ENCODE results near the gene HTT.
"Not testable (repeated sequence)": the region's sequence is repeated elsewhere in the genome, so short reads cannot be mapped to it uniquely, and the experiment has no call there.

The HTT gene

GRCh38 chr4:3082925-3083515 is 8.5 kb downstream of the HTT start:
- no peak for DNase-seq (ENCODE audit: low read depth)

GRCh38 chr4:3083732-3084131 is 9.3 kb downstream of the HTT start:
- DNase-seq (ENCODE audit: low read depth), result no peak

- DNase-seq (ENCODE audit: low read depth), result no peak
Measured at GRCh38 chr4:3085948-3086670, 11.6 kb downstream of the HTT start.

- no peak for DNase-seq (ENCODE audit: low read depth)
Measured at GRCh38 chr4:3087115-3087797, 12.8 kb downstream of the HTT start.

GRCh38 chr4:3091464-3091863 is 17.0 kb downstream of the HTT start:
- no peak for DNase-seq (ENCODE audit: low read depth)

GRCh38 chr4:3094701-3095100 is 20.2 kb downstream of the HTT start:
- not testable (repeated sequence) for DNase-seq (ENCODE audit: low read depth)

- no peak for DNase-seq (ENCODE audit: low read depth)
Measured at GRCh38 chr4:3096202-3096601, 21.7 kb downstream of the HTT start.

- DNase-seq (ENCODE audit: low read depth), result no peak
Measured at GRCh38 chr4:3098346-3098745, 23.9 kb downstream of the HTT start.

GRCh38 chr4:3106339-3107186 is 32.1 kb downstream of the HTT start:
- DNase-seq (ENCODE audit: low read depth), result peak; percentile 91

- no peak for DNase-seq (ENCODE audit: low read depth)
Measured at GRCh38 chr4:3107271-3107670, 32.8 kb downstream of the HTT start.

- DNase-seq (ENCODE audit: low read depth), result no peak
Measured at GRCh38 chr4:3107691-3108121, 33.2 kb downstream of the HTT start.

- DNase-seq (ENCODE audit: low read depth), result peak; percentile 25
Measured at GRCh38 chr4:3108211-3108610, 33.7 kb downstream of the HTT start.

- DNase-seq (ENCODE audit: low read depth), result peak; percentile 92
Measured at GRCh38 chr4:3111461-3111860, 37.0 kb downstream of the HTT start.

GRCh38 chr4:3112201-3112600 is 37.7 kb downstream of the HTT start:
- no peak for DNase-seq (ENCODE audit: low read depth)

- peak; percentile 45 for DNase-seq (ENCODE audit: low read depth)
Measured at GRCh38 chr4:3112609-3113469, 38.4 kb downstream of the HTT start.

GRCh38 chr4:3114377-3114776 is 39.9 kb downstream of the HTT start:
- DNase-seq (ENCODE audit: low read depth), result peak; percentile 23

- DNase-seq (ENCODE audit: low read depth), result peak; percentile 43
Measured at GRCh38 chr4:3115637-3116270, 41.3 kb downstream of the HTT start.

GRCh38 chr4:3116955-3117354 is 42.5 kb downstream of the HTT start:
- DNase-seq (ENCODE audit: low read depth), result no peak

- no peak for DNase-seq (ENCODE audit: low read depth)
Measured at GRCh38 chr4:3118312-3118711, 43.8 kb downstream of the HTT start.

GRCh38 chr4:3119464-3119863 is 45.0 kb downstream of the HTT start:
- DNase-seq (ENCODE audit: low read depth), result no peak

- no peak for DNase-seq (ENCODE audit: low read depth)
Measured at GRCh38 chr4:3121110-3121509, 46.6 kb downstream of the HTT start.
